Erythroblast (primary cell): ENCODE results near the gene ATG9B.

Source experiments
- GATA1 ChIP-seq: IDR thresholded peaks from 2 replicates; pipeline ENCODE4 v1.6.1; 2011; ENCODE audit warnings: low read depth, mild to moderate bottlenecking, control low read depth, low read length, moderate library complexity
- POLR2A ChIP-seq: IDR thresholded peaks from 2 replicates; pipeline ENCODE4 v1.6.1; 2011; ENCODE audit warnings: mild to moderate bottlenecking, low read length

DNA sequence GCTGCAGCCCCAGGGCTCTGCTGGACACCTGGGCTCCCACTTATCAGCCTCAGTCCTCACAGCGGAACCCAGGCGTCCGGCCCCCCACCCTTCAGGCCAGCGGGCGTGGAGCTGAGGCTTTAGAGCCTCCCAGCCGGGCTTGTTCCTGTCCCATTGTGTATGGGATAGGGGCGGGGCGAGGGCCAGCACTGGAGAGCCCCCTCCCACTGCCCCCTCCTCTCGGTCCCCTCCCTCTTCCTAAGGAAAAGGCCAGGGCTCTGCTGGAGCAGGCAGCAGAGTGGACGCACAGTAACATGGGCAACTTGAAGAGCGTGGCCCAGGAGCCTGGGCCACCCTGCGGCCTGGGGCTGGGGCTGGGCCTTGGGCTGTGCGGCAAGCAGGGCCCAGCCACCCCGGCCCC lies 30.8 kb downstream of the ATG9B start:
- TF ChIP-seq POLR2A (no peak), GATA1 (no peak)
